K562 (cell line): ENCODE measurements around the gene SOCS2. TPM values are rescaled to one million over a fixed set of nuclear protein-coding genes. Genes with fewer than 3 reads are reported as not detected.

Experiments
- BRCA1 ChIP-seq, 2 experiments: fragments of 450-650 bp in 1 of 2; sonication (generic) in 1 of 2; formaldehyde crosslinking in 1 of 2; IDR thresholded peaks; 2 replicates each; pipeline versions ENCODE4 v1.5.0 to v1.6.1; 2017 to 2020; ENCODE audit warnings: mild to moderate bottlenecking in 1 of 2, missing genetic modification reagents in 1 of 2
- CUX1 ChIP-seq: fragments of 200-800 bp; sonication (Bioruptor generic); IDR thresholded peaks from 2 replicates; pipeline ENCODE4 v1.6.1; 2016; ENCODE audit warnings: missing genetic modification characterization, missing compliant biosample characterization
- FOXA3 ChIP-seq, 2 experiments: fragments of 450-650 bp in 1 of 2; sonication (generic) in 1 of 2; formaldehyde crosslinking; IDR thresholded peaks in 1 of 2; conservative IDR thresholded peaks in 1 of 2; 2 replicates each; pipeline versions ENCODE4 v1.4.0 to v1.8.0; 2020 to 2022; ENCODE audit warnings: mild to moderate bottlenecking in 2 of 2, missing genetic modification reagents in 1 of 2
- HNRNPUL1 ChIP-seq: fragments of 200-400 bp; formaldehyde crosslinking; IDR thresholded peaks from 2 replicates; pipeline ENCODE4 v1.6.1; 2017; ENCODE audit warnings: low read length
- LCOR ChIP-seq: sonication (generic); formaldehyde crosslinking; IDR thresholded peaks from 2 replicates; pipeline ENCODE4 v1.8.0; 2022; ENCODE audit warnings: mild to moderate bottlenecking, missing genetic modification reagents
- MYC ChIP-seq, 2 experiments: fragments of 250-450 bp in 1 of 2; sonication (Bioruptor Pico) in 1 of 2; IDR thresholded peaks; 2 replicates each; pipeline versions ENCODE4 v1.5.1 to v1.6.1; 2012 to 2021; ENCODE audit warnings: low read depth in 2 of 2, borderline replicate concordance in 1 of 2, improper control_type of control experiment in 1 of 2, low read length in 1 of 2, mild to moderate bottlenecking in 1 of 2, moderate library complexity in 1 of 2
- NCOA6 ChIP-seq: fragments of 450-650 bp; IDR thresholded peaks from 2 replicates; pipeline ENCODE4 v1.6.1; 2017; ENCODE audit warnings: mild to moderate bottlenecking
- PHF20 ChIP-seq: fragments of 450-650 bp; IDR thresholded peaks from 2 replicates; pipeline ENCODE4 v1.6.1; 2018; ENCODE audit not compliant: partially characterized antibody
- RBM34 ChIP-seq: fragments of 200-400 bp; formaldehyde crosslinking; IDR thresholded peaks from 2 replicates; pipeline ENCODE4 v1.6.1; 2018; ENCODE audit warnings: low read length, borderline replicate concordance; ENCODE audit not compliant: insufficient read depth
- RERE ChIP-seq: sonication (generic); formaldehyde crosslinking; IDR thresholded peaks from 2 replicates; pipeline ENCODE4 v1.8.0; 2023; ENCODE audit warnings: missing genetic modification reagents, mild to moderate bottlenecking, borderline replicate concordance
- SNIP1 ChIP-seq: fragments of 450-650 bp; IDR thresholded peaks from 2 replicates; pipeline ENCODE4 v1.7.1; 2017; ENCODE audit warnings: low read depth, mild to moderate bottlenecking
- ZFP1 ChIP-seq: fragments of 450-650 bp; formaldehyde crosslinking; IDR thresholded peaks from 2 replicates; pipeline ENCODE4 v1.4.0; 2020; ENCODE audit warnings: mild to moderate bottlenecking, mixed read lengths
- ZNF134 ChIP-seq: fragments of 250-450 bp; sonication (Bioruptor Pico); conservative IDR thresholded peaks from 2 replicates; pipeline ENCODE4 v1.4.0; 2020
- ZNF398 ChIP-seq: fragments of 250-450 bp; sonication (Bioruptor Pico); IDR thresholded peaks from 2 replicates; pipeline ENCODE4 v1.8.0; 2021; ENCODE audit warnings: moderate library complexity, mild to moderate bottlenecking, inconsistent platforms
- ZNF668 ChIP-seq: fragments of 250-450 bp; sonication (Bioruptor Pico); IDR thresholded peaks from 2 replicates; pipeline ENCODE4 v1.8.0; 2022; ENCODE audit warnings: mild to moderate bottlenecking, inconsistent platforms
- polyA plus RNA-seq, 8 experiments: library from polyadenylated mRNA; depleted of rRNA in 4 of 8; stranded (reverse) in 5 of 8; unstranded in 3 of 8; fragments of >200 nt; fragmentation: Nextera tagmentation in 2 of 8; fragmentation: Illumina TruSeq in 1 of 8; extraction: Ambion mirVana in 2 of 8; extraction: Trizol in 1 of 8; gene quantifications; 2 replicates each; pipeline versions ENCODE4 v1.2.1 to v1.2.3, GENCODE V29; 2011 to 2014; ENCODE audit warnings: inconsistent platforms in 1 of 8, missing spikeins in 1 of 8
- total RNA-seq, 7 experiments: library from RNA; depleted of rRNA in 6 of 7; stranded (reverse); fragments of >200 nt in 6 of 7; fragmentation: Illumina TruSeq in 2 of 7; extraction: Trizol in 2 of 7; gene quantifications; 2 replicates each; pipeline versions ENCODE4 v1.2.1 to v1.2.3, GENCODE V29; 2011 to 2021; ENCODE audit warnings: low replicate concordance in 1 of 7

The SOCS2 gene
- total and polyA plus RNA-seq, 9 of the 15 experiments (the other 6 are each of a cell fraction or from before 2014, with no cell fraction given): 37.0 to 162 (median 98.7) TPM

- TF ChIP-seq FOXA3 (CRISPR knock-in tag; conservative IDR thresholded peaks at IDR 0.05 in 1 of 2, IDR thresholded peaks at IDR 0.05 in 1 of 2) (0 out of 4 replicates have a peak, but pooled peaks of 1 of the 2 experiments have one; percentile 22), MYC (IDR thresholded peaks at IDR 0.05; ENCODE audit: low read depth, low read length) (no peak), MYC (CRISPR knock-in tag; IDR thresholded peaks at IDR 0.05; ENCODE audit: borderline replicate concordance, low read depth) (no peak), RERE (no peak), ZFP1 (CRISPR knock-in tag) (no peak), BRCA1 (IDR thresholded peaks at IDR 0.05) (no peak), BRCA1 (CRISPR knock-in tag; IDR thresholded peaks at IDR 0.05) (no peak), CUX1 (CRISPR knock-in tag) (no peak), SNIP1 (no peak), ZNF134 (CRISPR knock-in tag) (no peak), PHF20 (no peak), HNRNPUL1 (no peak), ZNF398 (no peak), RBM34 (no peak), LCOR (CRISPR knock-in tag) (no peak), ZNF668 (CRISPR knock-in tag) (no peak), NCOA6 (no peak)
Observed at GRCh38 chr12:93603762-93604161, 31.3 kb downstream of the SOCS2 start (continued).
